HG03342 (cell line): Measurements from ENCODE around the gene SMPDL3A.

Source experiments
- ATAC-seq: cut with Tn5 transposase; IDR thresholded peaks from one replicate; pipeline ENCODE4 v1.9.1; 2021; ENCODE audit warnings: mild to moderate bottlenecking, moderate library complexity; ENCODE audit not compliant: unreplicated experiment

Gene SMPDL3A

DNA sequence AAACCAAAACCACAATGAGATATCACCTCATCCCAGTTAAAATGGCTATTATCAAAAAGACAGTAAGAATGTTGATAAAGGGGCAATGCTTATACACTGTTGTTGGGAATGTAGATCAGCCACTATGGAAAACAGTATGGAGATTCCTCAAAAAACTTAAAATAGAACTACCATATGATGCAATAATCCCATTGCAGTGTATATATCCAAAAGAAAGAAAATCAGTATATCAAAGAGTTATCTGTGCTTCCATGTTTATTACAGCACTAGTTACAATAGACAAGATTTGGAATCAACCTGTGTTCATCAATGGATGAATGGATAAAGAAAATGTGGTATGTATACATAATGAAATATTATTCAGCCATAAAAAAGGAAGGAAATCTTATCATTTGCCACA lies 13.1 kb upstream of the SMPDL3A start:
- ATAC-seq, result no peak

DNA sequence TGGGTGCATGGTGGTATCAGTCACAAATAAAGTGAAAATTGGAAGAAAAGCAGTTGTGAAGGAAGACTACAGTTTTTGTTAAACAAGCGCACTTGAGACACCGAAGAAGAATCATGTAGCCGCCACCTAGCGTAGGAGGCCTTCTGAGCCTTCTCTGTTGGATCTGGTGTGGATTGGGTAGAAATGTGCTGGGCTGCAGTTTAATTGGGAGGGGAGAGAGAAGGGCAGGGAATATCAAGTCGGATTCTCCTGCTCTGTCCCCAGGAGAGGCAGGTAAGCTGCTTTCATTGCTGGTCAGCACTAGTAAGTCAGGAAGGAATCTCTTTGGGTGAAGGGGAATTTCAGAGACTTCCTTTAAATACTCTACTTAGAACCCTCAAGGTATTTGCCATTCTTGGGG lies 10.8 kb upstream of the SMPDL3A start:
- no peak for ATAC-seq

DNA sequence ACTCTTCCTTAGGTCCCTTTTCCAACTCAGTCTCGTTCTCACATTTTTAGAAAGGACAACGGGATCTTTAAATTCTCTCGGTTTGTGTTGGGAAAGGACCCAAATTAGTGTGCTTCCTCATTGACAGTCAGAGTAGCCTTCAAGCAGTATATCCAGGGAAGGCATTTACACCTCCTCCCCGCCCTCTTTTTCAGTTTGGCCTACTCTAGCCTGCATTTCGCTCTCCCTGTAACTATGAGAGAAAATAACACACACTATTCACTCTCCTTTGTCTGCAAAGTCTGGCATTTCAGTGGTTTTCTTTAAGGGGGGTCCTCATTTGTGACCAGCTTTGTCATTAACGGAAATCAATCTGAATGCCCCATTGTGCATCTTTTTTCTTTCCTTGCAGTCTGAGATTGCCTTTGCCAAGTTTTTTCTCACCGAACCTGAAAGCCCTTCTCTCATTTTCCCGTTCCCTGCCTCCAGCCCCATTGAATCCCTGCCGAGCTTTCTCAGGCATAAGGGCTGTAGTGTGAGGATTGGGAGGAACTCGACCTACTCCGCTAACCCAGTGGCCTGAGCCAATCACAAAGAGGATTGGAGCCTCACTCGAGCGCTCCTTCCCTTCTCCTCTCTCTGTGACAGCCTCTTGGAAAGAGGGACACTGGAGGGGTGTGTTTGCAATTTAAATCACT lies 9.9 kb upstream of the SMPDL3A start:
- no peak for ATAC-seq

DNA sequence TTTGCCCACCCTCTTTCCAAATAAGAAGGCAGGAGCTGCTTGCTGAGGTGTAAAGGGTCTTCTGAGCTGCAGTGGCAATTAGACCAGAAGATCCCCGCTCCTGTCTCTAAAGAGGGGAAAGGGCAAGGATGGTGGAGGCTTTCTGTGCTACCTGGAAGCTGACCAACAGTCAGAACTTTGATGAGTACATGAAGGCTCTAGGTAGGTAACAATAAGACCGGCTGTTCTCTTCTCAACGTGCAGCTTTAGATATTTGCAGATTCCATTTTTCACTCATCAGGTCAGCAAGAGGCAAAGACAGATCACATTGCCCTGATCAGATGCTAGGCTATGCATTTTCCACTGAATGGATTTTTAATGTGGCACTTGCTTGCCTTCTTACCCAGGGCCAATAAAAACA lies 9.4 kb upstream of the SMPDL3A start, which contains the start of gene FABP7:
FABP7 (plus strand) TSS at position 50 of the 400 bp plus-strand sequence; CDS start at position 129, 79 bp downstream.
- no peak for ATAC-seq

DNA sequence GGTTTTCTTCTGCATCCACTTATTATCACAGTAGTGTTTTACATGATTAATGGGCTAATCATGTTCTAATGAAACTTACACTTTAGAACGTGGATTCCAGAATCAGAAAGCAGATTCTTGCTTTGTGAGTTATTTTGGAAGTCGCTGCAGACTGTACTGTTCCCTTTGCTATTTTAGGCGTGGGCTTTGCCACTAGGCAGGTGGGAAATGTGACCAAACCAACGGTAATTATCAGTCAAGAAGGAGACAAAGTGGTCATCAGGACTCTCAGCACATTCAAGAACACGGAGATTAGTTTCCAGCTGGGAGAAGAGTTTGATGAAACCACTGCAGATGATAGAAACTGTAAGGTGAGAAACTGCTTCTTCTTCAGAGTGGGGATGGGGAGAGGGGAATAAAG lies 8.9 kb upstream of the SMPDL3A start:
- no peak for ATAC-seq

DNA sequence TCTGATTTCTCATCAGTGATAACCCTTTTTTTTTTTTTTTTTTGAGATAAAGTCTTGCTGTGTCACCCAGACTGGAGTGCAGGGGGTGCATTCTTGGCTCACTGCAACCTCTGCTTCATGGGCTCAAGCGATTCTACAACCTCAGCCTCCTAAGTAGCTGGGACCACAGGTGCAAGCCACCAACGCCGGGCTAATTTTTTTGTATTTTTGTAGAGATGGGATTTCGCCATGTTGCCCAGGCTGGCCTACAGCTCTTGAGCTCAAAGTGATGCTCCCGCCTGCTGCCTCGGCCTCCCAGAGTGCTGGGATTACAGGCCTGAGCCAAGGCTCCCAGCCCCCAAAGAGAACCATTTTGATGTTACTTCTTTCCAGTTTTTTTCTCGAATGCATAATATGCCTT lies 7.3 kb upstream of the SMPDL3A start:
- ATAC-seq, result no peak

DNA sequence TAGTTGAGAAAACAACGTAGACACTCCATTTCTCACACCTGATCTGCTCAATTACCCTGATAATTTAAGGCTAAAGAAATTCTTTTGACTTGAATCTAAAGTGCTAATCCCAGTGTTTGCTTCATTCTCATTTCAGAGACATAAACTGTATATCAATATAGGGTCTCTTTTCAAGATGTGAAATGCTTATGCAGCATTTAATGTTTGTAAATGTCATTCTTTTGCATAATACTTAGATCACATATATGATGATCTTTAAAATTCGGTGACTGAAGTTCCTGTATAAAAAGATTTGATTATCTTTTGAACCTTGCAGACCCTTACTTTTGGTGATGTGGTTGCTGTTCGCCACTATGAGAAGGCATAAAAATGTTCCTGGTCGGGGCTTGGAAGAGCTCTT lies 5.7 kb upstream of the SMPDL3A start:
- no peak for ATAC-seq

DNA sequence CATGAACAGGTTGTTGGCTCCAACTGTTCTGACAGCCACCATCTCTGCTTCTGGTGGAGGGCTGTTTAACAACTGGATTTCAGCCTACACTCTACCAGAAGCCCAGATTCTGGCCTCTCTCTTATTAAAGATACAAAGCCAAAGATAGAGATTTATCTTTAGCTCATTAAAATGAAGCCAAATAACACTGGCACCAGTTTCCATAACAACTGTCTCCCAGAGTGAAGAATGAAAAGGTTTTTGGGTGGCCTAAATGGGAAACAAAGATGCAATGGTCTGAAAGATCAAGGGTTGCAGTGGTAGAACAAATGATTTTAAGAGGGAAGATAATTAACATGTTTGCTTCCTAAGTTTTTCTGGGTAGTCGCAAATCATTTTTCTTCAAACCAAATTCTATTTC lies 3.2 kb upstream of the SMPDL3A start:
- ATAC-seq, result no peak

DNA sequence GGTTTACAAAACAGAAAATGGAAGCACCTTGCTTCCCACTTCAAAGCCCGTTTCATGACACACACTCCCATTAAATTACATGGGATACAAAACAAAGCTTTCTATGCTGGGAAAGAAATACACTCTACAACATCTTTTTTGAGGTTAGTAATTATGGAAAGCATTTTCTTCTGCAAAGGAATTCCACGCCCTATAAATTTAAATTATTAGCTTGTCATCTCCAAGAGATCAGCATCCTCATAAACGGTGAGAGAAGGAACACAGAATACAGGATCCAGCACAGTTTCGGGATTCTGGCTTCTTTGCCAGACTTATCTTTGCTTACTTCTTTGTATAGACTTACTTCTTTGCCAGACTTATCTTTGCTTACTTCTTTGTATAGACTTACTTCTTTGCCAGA lies 1.3 kb upstream of the SMPDL3A start:
- no peak for ATAC-seq

DNA sequence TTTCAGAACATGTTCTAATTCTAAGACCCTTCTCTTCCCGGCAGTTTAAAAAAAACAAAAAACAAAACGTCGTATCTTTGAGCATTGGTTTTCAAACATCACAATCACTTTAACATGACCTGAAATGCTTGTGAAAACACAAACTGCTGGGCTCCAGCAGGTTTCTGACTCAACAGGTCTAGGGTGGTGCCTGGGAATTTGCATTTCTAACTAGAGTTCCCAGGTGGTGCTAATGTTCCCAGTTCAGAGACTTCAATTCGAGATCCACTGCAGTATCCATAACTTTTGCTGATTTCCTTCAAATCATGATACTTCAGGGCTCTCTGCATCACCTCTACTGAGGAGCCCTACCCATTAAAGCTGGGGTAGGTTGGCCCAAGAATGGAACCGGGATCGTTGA lies 850 bp upstream of the SMPDL3A start:
- no peak for ATAC-seq

DNA sequence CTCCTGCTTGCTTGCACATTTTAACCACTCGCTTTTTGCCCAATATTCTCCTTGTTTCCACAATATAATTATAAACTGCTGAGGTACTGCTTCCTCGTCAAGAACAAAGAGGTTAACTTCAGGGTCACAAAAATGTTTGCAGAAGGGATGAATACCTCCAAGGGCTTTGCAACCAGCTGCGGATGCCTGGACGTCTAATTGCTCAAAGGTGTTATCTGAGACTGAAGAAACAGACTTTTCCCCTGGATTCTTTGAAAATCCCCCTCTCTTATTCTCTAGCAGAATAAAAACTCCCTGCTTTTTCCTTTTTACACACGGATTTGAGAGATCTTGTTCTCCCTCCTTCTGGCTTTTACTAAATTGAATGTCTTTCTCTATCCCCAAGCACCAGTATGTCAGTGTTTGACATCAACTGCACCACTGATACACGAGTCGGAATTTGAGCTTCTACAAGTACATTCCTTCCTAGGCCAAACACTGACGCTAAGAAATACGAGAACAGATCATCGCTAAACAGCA lies 336 bp upstream of the SMPDL3A start:
- ATAC-seq, result no peak

DNA sequence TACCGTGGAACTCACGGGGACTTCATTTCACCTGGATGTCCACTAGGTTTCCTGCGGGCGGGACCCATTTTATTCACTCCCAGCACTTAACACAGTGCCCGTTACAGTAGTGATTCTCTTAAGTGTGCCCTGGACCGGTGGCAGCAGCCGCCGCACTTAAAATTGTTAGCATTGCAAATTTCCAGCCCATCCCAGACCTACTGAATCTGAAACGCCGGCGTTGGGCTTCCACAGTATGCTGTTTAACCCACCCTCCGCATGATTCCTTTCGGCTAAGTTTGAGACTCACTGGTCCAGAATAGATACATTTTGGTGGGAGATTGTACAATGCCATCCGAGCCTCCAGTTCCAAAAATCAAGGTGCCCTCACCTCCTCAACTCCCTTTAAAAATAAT lies 967 bp downstream of the SMPDL3A start:
- no peak for ATAC-seq

DNA sequence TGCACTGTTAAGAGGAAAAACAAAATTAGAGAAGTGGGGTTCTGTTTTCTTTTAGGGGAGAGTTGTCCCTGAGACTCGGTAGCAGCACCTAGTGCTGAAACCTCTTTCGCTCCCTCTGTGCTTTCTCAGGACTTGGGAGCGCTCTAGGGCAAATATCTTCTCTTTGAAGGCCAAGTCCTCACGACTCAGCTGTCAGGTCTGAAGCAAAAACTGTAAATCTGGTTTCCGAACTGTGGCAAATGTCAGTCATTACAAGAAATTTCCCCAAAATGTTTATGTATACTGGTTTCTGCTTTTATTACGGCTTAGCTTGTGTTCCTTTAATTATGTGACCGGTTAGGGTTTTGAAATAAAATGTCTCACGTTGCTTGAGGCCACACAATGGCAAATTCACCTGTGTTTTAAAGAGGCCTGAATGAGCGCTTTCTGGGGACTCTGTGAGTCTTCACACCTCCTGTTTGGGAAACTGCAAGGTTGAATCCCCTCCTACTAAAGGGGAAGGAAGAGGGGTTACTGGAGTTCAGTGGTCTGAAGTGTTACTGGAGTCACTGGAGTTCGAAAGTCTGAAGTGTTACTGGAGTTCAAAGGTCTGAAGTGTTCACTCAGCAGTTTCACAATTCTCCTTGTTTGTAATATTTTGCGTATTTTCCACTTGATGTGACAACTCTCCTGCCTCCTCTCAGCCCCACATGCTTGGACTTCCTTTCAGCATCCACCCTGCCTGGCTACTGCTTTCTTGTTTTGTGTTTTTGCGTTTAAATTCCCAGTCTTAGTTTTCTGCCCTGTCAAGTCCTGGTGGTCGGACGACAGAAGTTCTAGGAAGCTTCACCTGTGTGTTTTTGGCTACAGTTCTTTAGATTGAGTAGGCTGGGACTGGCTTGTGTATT lies 1.6 kb downstream of the SMPDL3A start:
- ATAC-seq, result no peak

DNA sequence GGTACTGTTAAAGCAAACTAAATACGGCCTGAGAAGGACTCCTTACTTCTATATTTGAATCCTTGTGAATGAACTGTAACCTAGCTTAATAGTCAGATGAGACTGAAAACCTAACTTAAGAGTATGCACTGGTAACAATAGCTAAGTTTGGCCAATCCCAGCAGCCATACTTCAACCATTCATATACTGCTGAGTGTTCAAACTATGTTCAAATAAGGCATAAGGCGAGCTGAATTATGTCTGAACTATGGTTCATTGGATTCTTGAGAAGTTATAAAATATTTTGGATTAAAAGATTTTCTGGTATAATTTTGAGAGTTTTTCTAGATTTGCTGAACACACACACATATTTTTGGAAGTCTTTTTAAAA lies 2.2 kb downstream of the SMPDL3A start:
- no peak for ATAC-seq

DNA sequence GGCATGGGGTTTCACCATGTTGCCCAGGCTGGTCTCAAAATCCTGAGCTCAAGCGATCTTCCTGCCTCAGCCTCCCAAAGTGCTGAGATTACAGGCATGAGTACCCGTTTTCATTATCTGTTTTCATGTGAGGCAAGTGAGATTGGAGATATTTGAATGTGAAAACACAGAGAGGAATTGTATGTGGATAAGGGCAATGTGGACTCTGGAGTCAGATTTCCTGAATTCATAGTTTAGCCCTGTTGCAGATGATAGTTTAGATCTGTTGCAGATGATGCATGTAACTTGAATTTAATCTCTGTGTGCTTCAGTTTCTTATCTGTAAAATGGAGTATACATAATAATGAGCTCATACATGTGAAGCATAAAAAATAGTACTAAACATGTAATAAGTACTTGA lies 3.7 kb downstream of the SMPDL3A start:
- ATAC-seq, result no peak

DNA sequence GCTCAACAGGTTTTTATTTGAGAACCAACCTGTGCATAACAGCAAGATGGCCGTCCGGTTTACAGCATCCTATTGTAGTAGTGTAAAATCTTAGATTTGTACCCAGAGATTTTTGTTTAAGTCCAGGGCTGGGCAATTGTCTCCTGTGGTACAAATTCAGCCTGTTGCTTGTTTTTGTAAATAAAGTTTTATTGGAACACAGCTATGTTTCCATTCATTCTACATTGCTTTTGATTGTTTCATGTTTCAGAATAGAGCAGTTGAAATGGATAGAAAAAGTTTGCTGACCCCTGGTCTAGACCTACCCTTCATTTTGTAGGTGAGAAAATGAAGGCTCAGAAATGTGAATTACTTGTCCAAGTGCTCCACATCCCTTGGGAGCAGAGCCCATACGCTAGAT lies 8.5 kb downstream of the SMPDL3A start:
- no peak for ATAC-seq

DNA sequence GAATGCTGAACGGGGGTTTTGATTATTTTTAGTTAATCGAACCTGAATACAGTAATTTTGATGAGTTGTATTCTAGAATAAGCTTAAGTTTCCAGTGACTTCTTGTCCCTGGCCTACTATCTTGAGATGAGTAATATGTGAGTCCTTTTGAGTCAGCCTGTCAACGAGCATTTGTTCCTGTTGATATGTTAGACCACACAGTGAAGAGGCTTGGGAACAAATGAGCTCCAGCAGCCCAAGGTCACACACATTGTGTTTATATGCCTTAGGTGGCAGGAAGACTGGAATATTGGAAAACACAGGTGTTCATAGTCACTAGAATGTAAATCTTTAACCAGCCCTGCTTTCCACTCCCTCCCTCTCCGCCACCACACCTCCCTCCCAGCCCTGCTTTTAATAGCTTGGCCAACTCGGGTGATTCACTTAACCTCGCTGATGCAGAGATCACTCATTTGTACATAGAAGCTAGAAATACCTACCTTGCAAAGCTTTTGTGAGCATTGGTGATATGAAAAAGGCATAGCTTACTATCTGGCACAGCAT lies 9.1 kb downstream of the SMPDL3A start:
- peak; percentile 79 for ATAC-seq

DNA sequence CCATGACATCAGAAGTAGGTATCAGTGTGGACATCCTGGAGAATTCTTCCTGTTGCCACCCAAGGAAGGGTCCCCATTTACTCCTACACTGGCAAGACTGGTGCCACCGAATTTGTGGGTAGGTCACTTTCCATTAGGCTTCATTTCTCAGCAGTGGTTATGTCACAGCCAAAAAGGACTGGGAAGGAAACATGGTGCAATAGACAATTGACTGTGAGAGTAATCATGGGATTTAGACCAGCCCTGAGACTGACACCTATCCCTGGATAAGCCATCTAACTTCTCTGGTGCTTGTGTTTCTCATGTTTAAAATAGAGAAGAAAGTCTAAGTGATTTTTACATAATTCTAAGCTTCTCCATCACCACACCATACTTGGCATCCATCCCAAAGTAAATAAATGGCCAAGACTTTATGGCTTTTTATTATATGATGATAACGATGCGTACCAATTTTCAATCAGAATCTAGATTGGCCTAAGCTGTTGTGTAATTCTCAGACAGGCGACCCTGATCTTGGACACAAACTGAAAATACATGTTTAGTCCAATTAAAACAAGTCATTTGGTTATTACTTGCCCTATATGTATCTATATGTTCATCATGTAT lies 10.2 kb downstream of the SMPDL3A start:
- ATAC-seq, result no peak

DNA sequence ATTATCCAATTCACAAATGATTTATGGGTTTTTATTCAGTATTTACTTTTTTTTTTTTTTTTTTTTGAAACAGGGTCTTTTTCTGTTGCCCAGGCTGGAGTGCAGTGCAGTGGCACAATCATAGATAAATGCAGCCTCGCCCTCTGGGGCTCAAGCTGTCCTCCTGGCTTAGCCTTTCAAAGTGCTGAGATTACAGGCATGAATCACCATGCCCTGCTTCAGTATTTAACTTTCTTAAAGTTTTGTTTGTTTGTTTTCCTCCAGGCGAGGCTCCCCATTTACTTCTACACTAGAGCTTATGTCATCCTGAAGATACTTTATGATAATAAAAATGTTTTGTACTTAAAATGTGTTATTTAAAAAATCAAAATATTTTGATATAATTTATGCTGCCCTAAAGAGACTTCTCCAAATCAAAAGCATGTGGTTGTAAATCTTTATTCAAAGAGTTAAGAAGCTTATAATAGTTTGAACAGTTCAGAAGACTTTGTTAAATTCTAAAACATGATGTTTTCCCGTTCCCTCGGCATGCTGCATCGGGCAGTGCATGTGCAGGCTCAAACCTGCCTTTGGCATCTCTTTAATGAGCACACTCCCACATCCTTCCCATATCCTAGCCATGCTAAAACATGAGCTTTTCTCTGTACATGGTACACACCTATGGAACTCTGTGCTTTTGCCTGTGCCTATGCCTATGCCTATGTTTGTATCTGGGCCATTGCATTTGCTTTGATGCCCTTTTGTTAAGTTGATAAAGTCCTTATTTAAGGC lies 11.0 kb downstream of the SMPDL3A start:
- no peak for ATAC-seq

DNA sequence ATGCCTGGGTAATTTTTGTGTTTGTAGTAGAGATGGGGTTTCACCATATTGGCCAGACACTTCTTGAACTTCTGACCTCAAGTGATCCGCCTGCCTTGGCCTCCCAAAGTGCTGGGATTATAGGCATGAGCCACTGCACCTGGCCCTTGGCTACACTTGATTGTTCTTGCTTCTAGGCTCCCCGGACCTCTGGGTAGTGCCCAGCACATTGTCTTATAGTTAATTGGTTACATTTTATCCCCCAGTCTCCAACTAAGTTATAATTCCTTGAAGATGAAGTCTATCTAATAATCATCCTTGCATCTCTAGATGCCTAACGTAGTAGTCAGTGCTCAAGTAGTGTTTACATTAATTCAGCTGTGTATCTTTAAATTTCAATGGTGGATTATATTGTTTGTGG lies 11.8 kb downstream of the SMPDL3A start:
- no peak for ATAC-seq

DNA sequence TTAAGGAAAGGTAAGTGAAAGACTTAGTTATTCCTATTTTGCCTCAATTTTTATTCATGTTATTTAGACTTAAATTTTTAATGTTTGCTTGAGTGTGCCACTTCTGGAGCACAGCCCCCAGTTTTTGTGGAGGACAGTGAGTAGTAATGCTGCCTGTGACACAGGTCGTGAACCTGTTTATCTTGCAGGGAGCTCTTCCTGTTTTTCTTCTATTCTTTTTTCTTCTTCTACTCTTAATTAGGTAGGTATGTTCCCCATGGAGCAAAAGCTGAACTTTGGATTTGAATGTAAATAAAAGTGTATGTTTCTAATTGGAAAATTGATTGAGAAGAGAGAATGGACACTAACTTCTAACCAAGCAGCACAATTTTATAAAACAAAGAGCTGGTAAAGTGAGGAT lies 12.3 kb downstream of the SMPDL3A start:
- no peak for ATAC-seq
